Measurements from ENCODE around the gene CSK.
A peak's percentile ranks its signal among the peaks of the same experiment; 100 is the strongest.
"Not testable (repeated sequence)": the region's sequence is repeated elsewhere in the genome, so short reads cannot be mapped to it uniquely, and the experiment has no call there.

Gene CSK

GRCh38 chr15:74784426-74785193 is 2.7 kb downstream of the CSK start:
- no peak for DNase-seq (ENCODE audit: low spot score in 2 of 2)
- Mint-ChIP-seq H3K36me3 (ENCODE audit: insufficient read depth) (peaks cover 53% of the 10 kb centered on the region), H3K27ac (ENCODE audit: low read depth) (peak overlapping the region; percentile 93), H3K27me3 (no peaks in the 10 kb centered on the region), H3K4me3 (peak overlapping the region; percentile 79), H3K4me1 (peaks cover 84% of the 10 kb centered on the region), H3K9me3 (no peaks in the 10 kb centered on the region)
- no peak for ATAC-seq (replicated peaks; ENCODE audit: extremely low read depth, poor library complexity, severe bottlenecking)

- peaks cover 55% of the 10 kb centered on the region for H3K36me3 Mint-ChIP-seq (ENCODE audit: insufficient read depth)
- peaks cover 81% of the 10 kb centered on the region for H3K4me1 Mint-ChIP-seq
These were observed 3.5 kb downstream of the CSK start for GRCh38 chr15:74785194-74786032.

DNA sequence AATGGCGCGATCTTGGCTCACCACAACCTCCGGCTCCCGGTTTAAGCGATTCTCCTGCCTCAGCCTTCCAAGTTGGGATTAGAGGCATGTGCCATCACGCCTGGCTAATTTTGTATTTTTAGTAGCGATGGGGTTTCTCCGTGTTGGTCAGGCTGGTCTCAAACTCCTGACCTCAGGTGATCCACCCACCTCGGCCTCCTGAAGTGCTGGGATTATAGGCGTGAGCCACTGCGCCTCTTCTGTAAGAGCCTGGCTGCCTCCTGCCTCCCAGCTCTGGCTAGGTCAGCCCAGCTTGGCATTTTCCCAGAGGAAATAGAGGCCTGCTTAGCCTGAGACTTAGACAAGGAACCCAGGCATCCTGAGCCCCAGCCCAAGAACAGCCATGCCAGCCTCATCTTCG is 4.2 kb downstream of the CSK start:
- Mint-ChIP-seq H3K36me3 (ENCODE audit: insufficient read depth) (peaks cover 55% of the 10 kb centered on the region), H3K4me1 (peaks cover 81% of the 10 kb centered on the region), H3K4me3 (peak overlapping the region; percentile 79), H3K27ac (ENCODE audit: low read depth) (peak overlapping the region; percentile 93)
- DNase-seq (ENCODE audit: low spot score in 2 of 2); H3K9me3 Mint-ChIP-seq; H3K27me3 Mint-ChIP-seq; ATAC-seq (replicated peaks; ENCODE audit: extremely low read depth, poor library complexity, severe bottlenecking): not testable (repeated sequence)

More at GRCh38 chr15:74785194-74786032, 3.5 kb downstream of the CSK start:
- Mint-ChIP-seq H3K27ac (ENCODE audit: low read depth) (peak overlapping the region; percentile 93), H3K27me3 (no peaks in the 10 kb centered on the region), H3K4me3 (peak overlapping the region; percentile 79), H3K9me3 (no peaks in the 10 kb centered on the region)
- ATAC-seq (replicated peaks; ENCODE audit: extremely low read depth, poor library complexity, severe bottlenecking) (no peak), DNase-seq (ENCODE audit: low spot score in 2 of 2) (no peak)

- ATAC-seq (replicated peaks; ENCODE audit: extremely low read depth, poor library complexity, severe bottlenecking) = no peak
- Mint-ChIP-seq H3K4me3 (peak overlapping the region; percentile 79), H3K27me3 (no peaks in the 10 kb centered on the region), H3K27ac (ENCODE audit: low read depth) (peak overlapping the region; percentile 93), H3K4me1 (peaks cover 81% of the 10 kb centered on the region), H3K9me3 (no peaks in the 10 kb centered on the region), H3K36me3 (ENCODE audit: insufficient read depth) (peaks cover 51% of the 10 kb centered on the region)
- DNase-seq (ENCODE audit: low spot score in 2 of 2) = no peak
These were observed 4.8 kb downstream of the CSK start for GRCh38 chr15:74786551-74787165.

- Mint-ChIP-seq H3K4me3 (peak overlapping the region; percentile 79), H3K9me3 (no peaks in the 10 kb centered on the region), H3K27ac (ENCODE audit: low read depth) (peak overlapping the region; percentile 93), H3K27me3 (no peaks in the 10 kb centered on the region), H3K36me3 (ENCODE audit: insufficient read depth) (peaks cover 53% of the 10 kb centered on the region), H3K4me1 (peaks cover 88% of the 10 kb centered on the region)
- DNase-seq (ENCODE audit: low spot score in 2 of 2) = peak; percentile 78 to 91
- ATAC-seq (replicated peaks; ENCODE audit: extremely low read depth, poor library complexity, severe bottlenecking) = peak; percentile 79
These were observed 5.6 kb downstream of the CSK start for GRCh38 chr15:74787251-74788041.

DNA sequence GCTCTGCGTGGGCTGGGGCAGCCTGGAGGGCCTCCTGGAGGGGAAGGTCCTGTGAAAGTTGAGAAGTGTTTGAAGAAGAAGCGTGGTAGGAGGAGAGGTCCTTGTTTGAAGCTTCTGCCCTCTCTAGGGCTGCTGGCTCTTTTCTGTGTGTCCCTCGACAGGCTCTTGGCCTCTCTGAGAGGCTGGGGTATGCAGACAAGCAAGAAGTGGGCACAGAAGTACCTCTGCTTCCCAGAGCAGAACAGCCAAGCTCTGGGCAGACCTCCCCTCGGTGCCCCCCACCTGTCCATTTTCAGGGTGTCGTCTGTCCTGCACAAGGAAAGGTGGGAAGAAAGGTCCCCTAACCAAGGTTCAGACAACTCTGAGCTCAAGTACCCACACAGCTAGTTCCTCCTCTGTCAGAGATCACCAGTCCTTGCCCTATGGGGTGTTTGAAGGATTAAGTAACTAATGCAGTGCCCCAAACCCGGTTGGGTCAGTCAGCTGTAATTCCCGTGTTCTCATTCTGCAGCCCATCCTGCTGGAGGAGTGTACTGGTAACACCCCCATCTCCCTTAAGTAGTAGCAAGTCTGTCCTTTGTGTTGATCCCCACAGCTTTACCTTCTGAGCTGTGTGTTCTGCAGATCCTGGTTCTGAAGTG is 6.3 kb downstream of the CSK start:
- Mint-ChIP-seq H3K27ac (ENCODE audit: low read depth) (peak overlapping the region; percentile 93), H3K9me3 (no peaks in the 10 kb centered on the region), H3K4me3 (peak overlapping the region; percentile 79), H3K4me1 (peaks cover 89% of the 10 kb centered on the region), H3K36me3 (ENCODE audit: insufficient read depth) (peaks cover 47% of the 10 kb centered on the region), H3K27me3 (no peaks in the 10 kb centered on the region)
- DNase-seq (ENCODE audit: low spot score in 2 of 2) = no peak
- no peak for ATAC-seq (replicated peaks; ENCODE audit: extremely low read depth, poor library complexity, severe bottlenecking)

- Mint-ChIP-seq H3K4me3 (peak overlapping the region; percentile 79), H3K27me3 (no peaks in the 10 kb centered on the region), H3K4me1 (peaks cover 83% of the 10 kb centered on the region), H3K36me3 (ENCODE audit: insufficient read depth) (peaks cover 44% of the 10 kb centered on the region), H3K9me3 (no peaks in the 10 kb centered on the region), H3K27ac (ENCODE audit: low read depth) (peak overlapping the region; percentile 93)
- ATAC-seq (replicated peaks; ENCODE audit: extremely low read depth, poor library complexity, severe bottlenecking) (peak; percentile 23), DNase-seq (ENCODE audit: low spot score in 2 of 2) (peak; percentile 28 to 55)
These were observed 6.8 kb downstream of the CSK start for GRCh38 chr15:74788683-74789151.

DNA sequence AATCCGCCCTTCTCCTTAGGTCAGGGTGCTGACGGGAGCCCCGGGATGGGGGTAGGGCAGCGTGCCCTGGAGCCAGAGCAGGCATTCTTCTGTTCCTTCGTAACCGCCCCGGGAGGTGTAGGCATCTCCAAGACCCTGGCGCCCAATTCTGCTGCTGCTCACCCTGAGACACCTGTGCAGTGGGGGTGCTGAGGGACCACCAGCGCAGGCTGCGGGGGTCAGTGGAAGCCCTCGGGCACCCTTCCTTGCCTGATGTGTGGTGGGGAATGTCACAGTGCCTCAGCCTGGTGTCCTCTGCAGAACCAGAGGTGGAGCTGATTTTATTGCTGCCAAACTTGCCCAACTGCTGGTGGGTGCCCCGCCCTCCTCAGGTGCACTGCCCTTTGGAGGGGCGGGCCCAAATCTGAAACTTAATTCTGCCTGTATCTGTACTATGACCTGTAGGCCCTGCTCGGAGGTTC is 7.3 kb downstream of the CSK start:
- ATAC-seq (replicated peaks; ENCODE audit: extremely low read depth, poor library complexity, severe bottlenecking) (no peak), DNase-seq (ENCODE audit: low spot score in 2 of 2) (no peak)
- no peaks in the 10 kb centered on the region for H3K9me3 Mint-ChIP-seq
- H3K27ac Mint-ChIP-seq (ENCODE audit: low read depth) = peak overlapping the region; percentile 93
- no peaks in the 10 kb centered on the region for H3K27me3 Mint-ChIP-seq
- H3K36me3 Mint-ChIP-seq (ENCODE audit: insufficient read depth) = peaks cover 44% of the 10 kb centered on the region
- H3K4me1 Mint-ChIP-seq = peaks cover 82% of the 10 kb centered on the region
- H3K4me3 Mint-ChIP-seq = peak overlapping the region; percentile 79

GRCh38 chr15:74789741-74790079 is 7.8 kb downstream of the CSK start:
- no peak for DNase-seq (ENCODE audit: low spot score in 2 of 2)
- Mint-ChIP-seq H3K9me3 (no peaks in the 10 kb centered on the region), H3K36me3 (ENCODE audit: insufficient read depth) (peaks cover 44% of the 10 kb centered on the region), H3K27ac (ENCODE audit: low read depth) (peak overlapping the region; percentile 93), H3K27me3 (no peaks in the 10 kb centered on the region), H3K4me3 (peak overlapping the region; percentile 79), H3K4me1 (peaks cover 79% of the 10 kb centered on the region)
- ATAC-seq (replicated peaks; ENCODE audit: extremely low read depth, poor library complexity, severe bottlenecking) = no peak

DNA sequence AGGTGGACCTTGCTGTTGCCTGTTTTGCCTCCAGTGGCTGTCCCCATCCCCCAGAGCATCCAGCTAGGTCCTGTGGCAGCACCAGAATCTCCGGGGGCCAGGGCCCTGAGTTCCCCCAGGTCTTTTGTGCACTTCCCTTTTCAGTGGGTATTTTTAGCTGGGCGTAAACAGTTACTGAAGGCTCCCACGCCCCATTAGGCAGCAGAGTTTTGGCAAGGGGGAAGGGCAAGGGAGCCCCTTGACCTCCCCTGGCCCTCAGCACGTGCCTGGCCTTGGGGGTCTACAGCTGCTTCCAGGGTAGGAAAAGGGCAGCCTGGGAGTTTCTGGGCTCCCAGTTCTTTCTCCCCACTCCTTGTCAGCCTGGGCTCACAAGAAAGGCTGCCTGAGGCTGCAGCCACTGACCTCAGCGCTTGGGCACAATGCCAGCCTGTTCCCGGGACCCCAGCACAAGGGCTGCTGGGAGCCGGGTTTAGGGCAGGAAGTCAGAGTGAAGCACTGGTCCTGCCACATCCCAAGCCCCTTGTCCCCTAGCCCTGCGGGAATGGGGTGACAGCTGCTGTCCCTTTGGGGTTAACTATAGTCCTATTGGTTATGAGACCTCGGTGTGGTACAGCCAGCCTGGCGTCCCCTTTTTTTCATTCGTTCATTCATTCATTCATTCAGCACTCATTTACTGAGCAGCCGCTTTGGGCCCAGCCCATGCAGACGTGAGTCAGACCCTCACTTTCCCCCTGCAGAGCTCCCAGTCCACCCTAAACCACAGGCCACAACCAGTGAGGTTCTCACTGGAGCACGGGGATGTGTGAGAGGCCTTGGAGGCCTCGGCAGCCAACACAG is 8.4 kb downstream of the CSK start:
- Mint-ChIP-seq H3K27me3 (no peaks in the 10 kb centered on the region), H3K4me3 (peak overlapping the region; percentile 79), H3K27ac (ENCODE audit: low read depth) (peak overlapping the region; percentile 93), H3K9me3 (no peaks in the 10 kb centered on the region), H3K4me1 (peaks cover 79% of the 10 kb centered on the region), H3K36me3 (ENCODE audit: insufficient read depth) (peaks cover 41% of the 10 kb centered on the region)
- no peak for ATAC-seq (replicated peaks; ENCODE audit: extremely low read depth, poor library complexity, severe bottlenecking)
- no peak for DNase-seq (ENCODE audit: low spot score in 2 of 2)

- Mint-ChIP-seq H3K27me3 (no peaks in the 10 kb centered on the region), H3K9me3 (no peaks in the 10 kb centered on the region)
These were observed 9.1 kb downstream of the CSK start for GRCh38 chr15:74791007-74791406.

More at GRCh38 chr15:74791007-74791406, 9.1 kb downstream of the CSK start:
- H3K36me3 Mint-ChIP-seq (ENCODE audit: insufficient read depth) = peaks cover 36% of the 10 kb centered on the region
- H3K4me1 Mint-ChIP-seq = peaks cover 78% of the 10 kb centered on the region
- ATAC-seq (replicated peaks; ENCODE audit: extremely low read depth, poor library complexity, severe bottlenecking) = no peak
- DNase-seq (ENCODE audit: low spot score in 2 of 2) = no peak
- H3K4me3 Mint-ChIP-seq = peak overlapping the region; percentile 79
- peak overlapping the region; percentile 93 for H3K27ac Mint-ChIP-seq (ENCODE audit: low read depth)

All from central memory CD8-positive, alpha-beta T cell (primary cell).